ENCODE measurements around the gene PGBD5. TPM values are rescaled to one million over a fixed set of nuclear protein-coding genes. Genes with fewer than 3 reads are reported as not detected.

The PGBD5 gene
- total RNA-seq, 1 donor from 2014 or later = 14.7 TPM

GRCh38 chr1:230341162-230341546, 85.0 kb downstream of the PGBD5 start:
- no peak overlapping the region for H2AFZ ChIP-seq (ENCODE audit: low read depth, low read length)
- no peaks in the 10 kb centered on the region for H3K9me3 ChIP-seq (ENCODE audit: insufficient read depth, low read depth, low read length)
- no peaks in the 10 kb centered on the region for H3K9me3 Mint-ChIP-seq (ENCODE audit: unreplicated experiment)
- H3K27me3 Mint-ChIP-seq (ENCODE audit: low read depth, unreplicated experiment) = peaks cover 3% of the 10 kb centered on the region
- DNase-seq (ENCODE audit: low read depth) (no peak), FAIRE-seq (no peak)
- no peaks in the 10 kb centered on the region for H3K27me3 ChIP-seq (ENCODE audit: insufficient read depth, low read length)
- no peak overlapping the region for H3K27ac Mint-ChIP-seq (ENCODE audit: unreplicated experiment)
- no peak overlapping the region for H3K9ac ChIP-seq (ENCODE audit: low read length)
- H3K4me3 Mint-ChIP-seq (ENCODE audit: unreplicated experiment) = no peak overlapping the region
- no peaks in the 10 kb centered on the region for H3K36me3 ChIP-seq (ENCODE audit: insufficient read depth, low read length)
- H3K4me1 ChIP-seq (ENCODE audit: insufficient read depth, low read length) = no peaks in the 10 kb centered on the region
- H3K4me1 Mint-ChIP-seq (ENCODE audit: low read depth, unreplicated experiment) = peaks cover 29% of the 10 kb centered on the region
- H3K36me3 Mint-ChIP-seq (ENCODE audit: low read depth, unreplicated experiment) = peaks cover 27% of the 10 kb centered on the region
- TF ChIP-seq EZH2 (IDR thresholded peaks at IDR 0.05; ENCODE audit: insufficient read depth, low read length) (no peak), CTCF (IDR thresholded peaks at IDR 0.05; ENCODE audit: insufficient read depth, low read depth, low read length) (no peak)
- H3K27ac ChIP-seq (ENCODE audit: low read depth, low read length) = no peak overlapping the region
- no peaks in the 10 kb centered on the region for H4K20me1 ChIP-seq (ENCODE audit: insufficient read depth, low read length)
- no peak overlapping the region for H3K4me3 ChIP-seq (ENCODE audit: insufficient read depth, low read depth, low read length)
- no peak overlapping the region for H3K4me2 ChIP-seq (ENCODE audit: low read length)
- no peaks in the 10 kb centered on the region for H3K79me2 ChIP-seq (ENCODE audit: insufficient read depth, low read length)

- H3K4me1 Mint-ChIP-seq (ENCODE audit: low read depth, unreplicated experiment) = peaks cover 35% of the 10 kb centered on the region
- TF ChIP-seq EZH2 (IDR thresholded peaks at IDR 0.05; ENCODE audit: insufficient read depth, low read length) (no peak), CTCF (IDR thresholded peaks at IDR 0.05; ENCODE audit: insufficient read depth, low read depth, low read length) (no peak)
Observed at GRCh38 chr1:230340526-230341161, 85.5 kb downstream of the PGBD5 start.

GRCh38 chr1:230339033-230339432, 87.1 kb downstream of the PGBD5 start:
- FAIRE-seq = no peak
- H3K27ac Mint-ChIP-seq (ENCODE audit: unreplicated experiment) = no peak overlapping the region

More at GRCh38 chr1:230340526-230341161, 85.5 kb downstream of the PGBD5 start:
- Histone ChIP-seq H3K9me3 (ENCODE audit: insufficient read depth, low read depth, low read length) (no peaks in the 10 kb centered on the region), H3K4me1 (ENCODE audit: insufficient read depth, low read length) (no peaks in the 10 kb centered on the region), H3K27ac (ENCODE audit: low read depth, low read length) (no peak overlapping the region), H3K9ac (ENCODE audit: low read length) (no peak overlapping the region), H3K4me2 (ENCODE audit: low read length) (no peak overlapping the region), H3K27me3 (ENCODE audit: insufficient read depth, low read length) (no peaks in the 10 kb centered on the region), H3K4me3 (ENCODE audit: insufficient read depth, low read depth, low read length) (no peak overlapping the region), H4K20me1 (ENCODE audit: insufficient read depth, low read length) (no peaks in the 10 kb centered on the region), H3K79me2 (ENCODE audit: insufficient read depth, low read length) (no peaks in the 10 kb centered on the region), H3K36me3 (ENCODE audit: insufficient read depth, low read length) (no peaks in the 10 kb centered on the region), H2AFZ (ENCODE audit: low read depth, low read length) (no peak overlapping the region)
- DNase-seq (ENCODE audit: low read depth) (no peak), FAIRE-seq (no peak)
- no peak overlapping the region for H3K27ac Mint-ChIP-seq (ENCODE audit: unreplicated experiment)
- H3K9me3 Mint-ChIP-seq (ENCODE audit: unreplicated experiment) = no peaks in the 10 kb centered on the region
- H3K4me3 Mint-ChIP-seq (ENCODE audit: unreplicated experiment) = no peak overlapping the region
- peaks cover 27% of the 10 kb centered on the region for H3K36me3 Mint-ChIP-seq (ENCODE audit: low read depth, unreplicated experiment)
- peaks cover 3% of the 10 kb centered on the region for H3K27me3 Mint-ChIP-seq (ENCODE audit: low read depth, unreplicated experiment)

More at GRCh38 chr1:230339033-230339432, 87.1 kb downstream of the PGBD5 start:
- H3K36me3 Mint-ChIP-seq (ENCODE audit: low read depth, unreplicated experiment) = peaks cover 18% of the 10 kb centered on the region
- no peak overlapping the region for H3K4me3 Mint-ChIP-seq (ENCODE audit: unreplicated experiment)
- Histone ChIP-seq H3K79me2 (ENCODE audit: insufficient read depth, low read length) (no peaks in the 10 kb centered on the region), H3K36me3 (ENCODE audit: insufficient read depth, low read length) (no peaks in the 10 kb centered on the region), H2AFZ (ENCODE audit: low read depth, low read length) (no peak overlapping the region), H3K27me3 (ENCODE audit: insufficient read depth, low read length) (no peaks in the 10 kb centered on the region), H3K9ac (ENCODE audit: low read length) (no peak overlapping the region), H3K4me1 (ENCODE audit: insufficient read depth, low read length) (no peaks in the 10 kb centered on the region), H3K27ac (ENCODE audit: low read depth, low read length) (no peak overlapping the region), H3K4me3 (ENCODE audit: insufficient read depth, low read depth, low read length) (no peak overlapping the region), H3K4me2 (ENCODE audit: low read length) (no peak overlapping the region), H4K20me1 (ENCODE audit: insufficient read depth, low read length) (no peaks in the 10 kb centered on the region), H3K9me3 (ENCODE audit: insufficient read depth, low read depth, low read length) (no peaks in the 10 kb centered on the region)
- DNase-seq (ENCODE audit: low read depth) = no peak
- H3K9me3 Mint-ChIP-seq (ENCODE audit: unreplicated experiment) = no peaks in the 10 kb centered on the region
- TF ChIP-seq CTCF (IDR thresholded peaks at IDR 0.05; ENCODE audit: insufficient read depth, low read depth, low read length) (no peak), EZH2 (IDR thresholded peaks at IDR 0.05; ENCODE audit: insufficient read depth, low read length) (no peak)
- H3K4me1 Mint-ChIP-seq (ENCODE audit: low read depth, unreplicated experiment) = peaks cover 43% of the 10 kb centered on the region
- H3K27me3 Mint-ChIP-seq (ENCODE audit: low read depth, unreplicated experiment) = no peaks in the 10 kb centered on the region

Measured in astrocyte (in vitro differentiated cells and primary cell).